ENCODE data around the gene RABL6.
"Not testable (repeated sequence)": the region's sequence is repeated elsewhere in the genome, so short reads cannot be mapped to it uniquely, and the experiment has no call there.

Gene RABL6

GRCh38 chr9:136777359-136777758, 30.4 kb upstream of the RABL6 start:
- no peak for DNase-seq

GRCh38 chr9:136779808-136780207, 27.9 kb upstream of the RABL6 start:
- DNase-seq = no peak

GRCh38 chr9:136782452-136782851, 25.3 kb upstream of the RABL6 start:
- DNase-seq = no peak

DNA sequence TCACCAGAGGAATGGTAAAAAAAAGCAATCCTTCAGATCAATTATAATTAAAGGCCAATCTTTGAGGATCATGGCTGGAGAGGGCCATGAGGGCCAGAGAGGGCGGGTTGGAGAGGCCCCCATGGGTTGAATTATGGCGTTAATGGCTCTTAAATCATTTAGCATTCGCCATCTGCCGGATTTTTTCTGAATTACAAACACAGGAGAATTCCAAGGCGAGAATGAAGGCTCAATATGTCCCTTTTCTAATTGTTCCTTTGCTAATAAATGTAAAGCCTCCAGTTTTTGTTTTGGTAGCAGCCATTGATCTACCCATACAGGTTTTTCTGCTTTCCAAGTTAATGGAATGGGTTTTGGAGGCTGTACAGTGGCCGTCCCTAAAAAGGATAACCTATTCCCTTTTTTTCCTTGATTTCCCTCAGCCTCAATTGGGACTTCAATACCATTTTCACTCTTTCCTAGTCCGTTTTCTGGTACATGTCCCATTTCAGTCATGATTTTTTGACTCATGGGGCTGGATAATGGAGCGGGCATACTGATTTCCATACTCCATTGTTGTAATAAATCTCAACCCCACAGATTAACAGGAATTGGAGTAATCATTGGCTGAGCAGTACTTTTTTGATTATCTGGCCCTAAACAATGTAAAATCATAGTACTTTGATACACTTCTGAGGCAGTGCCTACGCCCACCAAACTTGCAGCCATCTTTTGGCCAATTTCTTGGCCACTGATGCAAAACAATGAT, 23.3 kb upstream of the RABL6 start:
- peak in 1 of 2 experiments; percentile 79 for DNase-seq

GRCh38 chr9:136784997-136785361, 22.8 kb upstream of the RABL6 start:
- DNase-seq = no peak

DNA sequence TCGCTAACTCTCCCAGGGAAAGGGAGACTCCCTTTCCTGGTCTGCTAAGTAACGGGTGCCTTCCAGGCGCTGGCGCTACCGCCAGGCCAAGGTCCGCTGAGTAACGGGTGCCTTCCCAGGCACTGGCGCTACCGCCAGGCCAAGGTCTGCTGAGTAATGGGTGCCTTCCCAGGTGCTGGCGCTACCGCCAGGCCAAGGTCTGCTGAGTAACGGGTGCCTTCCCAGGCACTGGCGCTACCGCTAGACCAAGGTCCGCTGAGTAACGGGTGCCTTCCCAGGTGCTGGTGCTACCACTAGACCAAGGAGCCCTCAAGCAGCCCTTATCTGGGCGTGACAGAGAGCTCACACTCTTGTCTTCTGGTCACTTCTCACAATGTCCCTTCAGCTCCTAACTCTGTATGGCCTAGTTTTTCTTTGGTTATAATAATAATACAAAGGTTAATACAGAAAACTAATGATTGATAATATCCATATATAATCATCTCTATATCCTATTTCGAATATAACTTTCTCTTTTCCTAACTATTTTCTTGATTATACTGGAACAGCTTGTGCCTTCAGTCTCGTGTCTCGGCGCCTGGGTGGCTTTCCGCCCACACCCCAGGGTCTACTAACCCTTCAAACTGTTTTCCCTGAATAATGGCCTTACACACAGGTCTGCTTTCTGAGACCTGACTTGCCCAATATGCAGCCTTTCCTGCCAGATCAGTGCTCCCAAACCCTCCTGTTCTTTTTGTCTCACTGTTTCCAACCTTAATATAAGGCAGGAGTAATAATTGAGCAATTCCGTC, 22.0 kb upstream of the RABL6 start:
- not testable (repeated sequence) for DNase-seq

DNA sequence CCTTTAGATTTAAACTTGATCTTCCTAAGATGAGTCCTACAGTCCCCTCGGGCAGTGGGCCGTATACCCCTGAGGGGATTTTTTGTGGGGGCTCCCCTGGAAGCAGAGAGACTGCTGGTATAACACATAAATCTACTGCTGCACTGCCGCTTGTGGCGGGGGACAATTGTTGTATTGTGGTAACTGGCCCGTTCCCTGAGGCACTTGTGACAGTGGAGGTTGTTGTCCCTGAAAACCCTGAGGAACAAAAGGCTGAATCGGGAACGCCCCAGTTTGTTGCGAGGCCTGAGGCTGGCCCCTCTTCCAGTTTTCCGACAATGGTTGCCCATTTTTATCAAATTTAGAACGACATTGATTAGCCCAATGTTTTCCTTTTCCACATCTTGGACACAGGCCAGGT, 21.3 kb upstream of the RABL6 start:
- DNase-seq = no peak

- DNase-seq = peak in 1 of 2 experiments; percentile 25
These were observed 20.8 kb upstream of the RABL6 start for GRCh38 chr9:136786983-136787382.

- peak; percentile 78 to 86 for DNase-seq
These were observed 19.9 kb upstream of the RABL6 start for GRCh38 chr9:136787690-136788400.

DNA sequence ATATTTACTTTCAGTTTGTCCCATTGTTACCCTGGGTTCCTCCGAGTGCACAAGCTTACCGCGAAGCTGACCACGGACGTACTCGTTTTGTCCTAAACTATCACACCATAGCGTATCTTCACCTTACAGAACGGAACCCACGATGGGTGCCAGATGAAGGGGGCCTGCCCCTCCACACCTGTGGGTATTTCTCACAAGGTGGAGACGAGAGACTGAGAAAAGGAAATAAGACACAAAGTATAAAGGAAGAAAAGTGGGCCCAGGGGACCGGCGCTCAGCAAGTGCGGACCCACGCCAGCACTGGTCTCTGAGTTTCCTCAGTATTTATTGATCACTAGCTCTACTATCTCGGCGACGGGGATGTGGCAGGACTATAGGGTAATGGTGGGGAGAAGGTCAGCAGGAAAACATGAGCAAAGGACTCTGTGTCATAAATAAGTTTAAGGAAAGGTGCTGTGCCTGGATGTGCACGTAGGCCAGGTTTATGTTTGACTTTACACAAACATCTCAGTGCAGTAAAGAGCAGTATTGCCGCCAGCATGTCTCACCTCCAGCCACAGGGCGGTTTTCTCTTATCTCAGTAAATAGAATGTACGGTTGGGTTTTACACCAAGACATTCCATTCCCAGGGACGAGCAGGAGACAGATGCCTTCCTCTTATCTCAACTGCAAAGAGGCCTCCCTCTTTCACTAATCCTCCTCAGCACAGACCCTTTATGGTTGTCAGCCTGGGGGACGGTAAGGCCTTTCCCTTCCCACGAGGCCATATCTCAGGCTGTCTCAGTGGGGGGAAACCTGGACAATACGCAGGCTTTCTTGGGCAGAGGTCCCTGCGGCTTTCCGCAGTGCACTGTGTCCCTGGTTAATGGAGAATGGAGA, 18.9 kb upstream of the RABL6 start:
- DNase-seq = peak; percentile 62 to 82

GRCh38 chr9:136789523-136789937, 18.2 kb upstream of the RABL6 start:
- DNase-seq = peak in 1 of 2 experiments; percentile 82

- DNase-seq = peak; percentile 99 to 100
These were observed 16.9 kb upstream of the RABL6 start, which contains the start of gene TMEM141 for GRCh38 chr9:136790640-136791515. Gene TMEM141, plus strand, starts transcription at chr9:136791344. Its CDS starts 27 bp downstream, at chr9:136791371.

GRCh38 chr9:136791516-136792276, 16.1 kb upstream of the RABL6 start:
- DNase-seq = peak in 1 of 2 experiments; percentile 63

GRCh38 chr9:136792321-136793085, 15.2 kb upstream of the RABL6 start:
- DNase-seq = no peak

DNA sequence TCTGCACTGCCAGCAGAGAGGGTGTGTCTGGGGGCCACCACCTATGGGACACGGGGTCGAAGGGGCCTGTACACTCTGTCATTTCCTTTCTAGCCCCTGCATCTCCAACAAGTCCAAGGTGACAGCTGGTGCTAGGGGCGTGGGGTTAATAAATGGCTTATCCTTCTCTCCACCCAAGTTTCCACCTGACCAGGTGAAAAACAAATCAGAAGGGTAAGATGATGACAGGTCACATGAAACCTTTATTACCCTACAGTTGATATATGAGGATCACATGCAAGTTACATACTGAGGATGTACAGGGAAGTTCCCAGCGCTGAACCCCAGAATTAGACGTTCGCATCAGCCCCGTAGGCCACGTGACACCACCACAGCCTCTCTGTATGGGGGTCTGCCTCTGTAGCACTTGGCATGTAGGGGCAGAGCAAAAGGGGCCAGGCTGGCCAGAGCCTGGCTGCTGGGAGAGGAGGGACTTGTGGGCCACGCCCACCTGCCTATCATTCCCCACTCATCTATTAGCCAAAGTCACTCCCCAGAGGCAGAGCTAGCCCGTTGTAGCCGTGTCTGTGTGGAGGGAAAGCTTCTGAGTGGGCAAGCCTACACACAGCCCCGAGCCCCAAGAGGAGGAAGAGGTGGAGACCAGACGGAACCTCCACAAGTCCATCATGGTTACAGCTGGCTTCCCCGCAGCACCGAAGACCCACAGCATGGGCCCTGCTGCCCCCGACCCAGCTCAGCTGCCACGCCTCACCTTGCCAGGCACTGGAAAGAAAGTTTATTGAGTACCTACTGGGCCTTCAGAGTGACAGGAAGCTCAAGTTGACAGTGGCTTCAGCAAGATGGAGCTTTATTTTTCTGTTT, 14.4 kb upstream of the RABL6 start:
- DNase-seq = peak in 1 of 2 experiments; percentile 30

GRCh38 chr9:136794281-136794999, 13.3 kb upstream of the RABL6 start:
- no peak for DNase-seq

GRCh38 chr9:136795000-136795348, 12.8 kb upstream of the RABL6 start:
- no peak for DNase-seq

DNA sequence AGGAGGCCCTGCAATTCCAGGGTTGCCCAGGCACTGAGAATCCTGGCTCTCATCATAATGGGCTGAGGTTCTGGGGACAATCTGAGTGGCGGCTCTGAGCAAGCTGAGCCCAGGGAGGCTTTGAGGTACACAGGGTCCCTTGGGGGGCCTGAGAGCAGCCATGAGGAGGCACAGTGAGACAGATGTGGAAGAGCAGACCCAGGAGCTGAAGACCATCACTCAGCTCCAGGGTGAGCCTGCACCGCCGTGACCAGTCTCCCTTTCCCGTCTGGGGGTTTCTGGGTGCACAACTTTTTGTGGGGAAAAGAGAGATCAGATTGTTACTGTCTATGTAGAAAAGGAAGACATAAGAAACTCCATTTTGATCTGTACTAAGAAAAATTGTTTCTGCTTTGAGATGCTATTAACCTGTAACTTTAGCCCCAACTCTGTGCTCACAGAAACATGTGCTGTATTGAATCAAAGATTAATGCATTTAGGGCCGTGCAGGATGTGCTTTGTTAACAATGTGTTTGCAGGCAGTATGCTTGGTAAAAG, 11.4 kb upstream of the RABL6 start, which contains the start of gene CCDC183:
TSS of gene CCDC183 (plus strand) at position 101 of the 537 bp plus-strand sequence. CDS start at position 161, 60 bp downstream.
- no peak for DNase-seq

Measured in NCI-H524 (cell line).